Measurements from ENCODE around the gene HCN1. TPM values are rescaled to one million over a fixed set of nuclear protein-coding genes. Genes with fewer than 3 reads are reported as not detected.

HCN1 gene
- total RNA-seq, 4 donors from 2014 or later = not detected

- no peak for DNase-seq
- Histone ChIP-seq H3K27ac (no peak overlapping the region), H3K4me3 (no peak overlapping the region), H3K27me3 (no peaks in the 10 kb centered on the region), H3K4me1 (no peaks in the 10 kb centered on the region), H3K9me3 (no peaks in the 10 kb centered on the region), H3K36me3 (no peaks in the 10 kb centered on the region)
- no peak for TF ChIP-seq CTCF (IDR thresholded peaks at IDR 0.05)
- no peak for TF ChIP-seq POLR2A (IDR thresholded peaks at IDR 0.05)
Measured at GRCh38 chr5:45578270-45578669, 117.9 kb downstream of the HCN1 start.

- Histone ChIP-seq H3K27ac (no peak overlapping the region), H3K36me3 (no peaks in the 10 kb centered on the region), H3K27me3 (no peaks in the 10 kb centered on the region), H3K9me3 (no peaks in the 10 kb centered on the region), H3K4me3 (no peak overlapping the region), H3K4me1 (no peaks in the 10 kb centered on the region)
- TF ChIP-seq CTCF (IDR thresholded peaks at IDR 0.05) = no peak
- no peak for TF ChIP-seq POLR2A (IDR thresholded peaks at IDR 0.05)
- DNase-seq = no peak
Measured at GRCh38 chr5:45568813-45569212, 127.4 kb downstream of the HCN1 start.

- Histone ChIP-seq H3K27ac (no peak overlapping the region), H3K4me3 (no peak overlapping the region), H3K9me3 (no peaks in the 10 kb centered on the region), H3K36me3 (no peaks in the 10 kb centered on the region), H3K4me1 (no peaks in the 10 kb centered on the region), H3K27me3 (no peaks in the 10 kb centered on the region)
- DNase-seq = no peak
- TF ChIP-seq CTCF (IDR thresholded peaks at IDR 0.05) (no peak), POLR2A (IDR thresholded peaks at IDR 0.05) (no peak)
Measured at GRCh38 chr5:45542421-45542820, 153.8 kb downstream of the HCN1 start.

GRCh38 chr5:45533663-45534062 lies 162.5 kb downstream of the HCN1 start:
- TF ChIP-seq POLR2A (IDR thresholded peaks at IDR 0.05) (no peak), CTCF (IDR thresholded peaks at IDR 0.05) (no peak)

GRCh38 chr5:45532826-45533624 lies 163.2 kb downstream of the HCN1 start:
- Histone ChIP-seq H3K36me3 (no peaks in the 10 kb centered on the region), H3K4me1 (no peaks in the 10 kb centered on the region), H3K4me3 (no peak overlapping the region), H3K27ac (no peak overlapping the region), H3K27me3 (no peaks in the 10 kb centered on the region), H3K9me3 (no peaks in the 10 kb centered on the region)
- TF ChIP-seq POLR2A (IDR thresholded peaks at IDR 0.05) = no peak
- TF ChIP-seq CTCF (IDR thresholded peaks at IDR 0.05) = no peak
- no peak for DNase-seq

More at GRCh38 chr5:45533663-45534062, 162.5 kb downstream of the HCN1 start:
- Histone ChIP-seq H3K36me3 (no peaks in the 10 kb centered on the region), H3K27ac (no peak overlapping the region), H3K27me3 (no peaks in the 10 kb centered on the region), H3K4me1 (no peaks in the 10 kb centered on the region), H3K4me3 (no peak overlapping the region), H3K9me3 (no peaks in the 10 kb centered on the region)
- no peak for DNase-seq
